ENCODE data around the gene FGD3. TPM values are rescaled to one million over a fixed set of nuclear protein-coding genes. Genes with fewer than 3 reads are reported as not detected.

FGD3 gene
- total and polyA plus RNA-seq, 4 donors = 1.6 to 6.2 (median 3.6) TPM

- Histone ChIP-seq H3K4me1 (ENCODE audit: control insufficient read depth in 4 of 4, insufficient read depth in 4 of 4, low read length in 3 of 4) (peaks cover 0 to 4% (median 2%) of the 10 kb centered on the region in 4 donors), H3K27ac (ENCODE audit: low read depth in 1 of 2, low read length in 2 of 2) (no peak overlapping the region), H3K36me3 (ENCODE audit: control insufficient read depth in 4 of 4, insufficient read depth in 3 of 4, low read depth in 1 of 4, low read length in 3 of 4) (no peaks in the 10 kb centered on the region)
Observed at GRCh38 chr9:93027750-93028149, 80.4 kb downstream of the FGD3 start.

DNA sequence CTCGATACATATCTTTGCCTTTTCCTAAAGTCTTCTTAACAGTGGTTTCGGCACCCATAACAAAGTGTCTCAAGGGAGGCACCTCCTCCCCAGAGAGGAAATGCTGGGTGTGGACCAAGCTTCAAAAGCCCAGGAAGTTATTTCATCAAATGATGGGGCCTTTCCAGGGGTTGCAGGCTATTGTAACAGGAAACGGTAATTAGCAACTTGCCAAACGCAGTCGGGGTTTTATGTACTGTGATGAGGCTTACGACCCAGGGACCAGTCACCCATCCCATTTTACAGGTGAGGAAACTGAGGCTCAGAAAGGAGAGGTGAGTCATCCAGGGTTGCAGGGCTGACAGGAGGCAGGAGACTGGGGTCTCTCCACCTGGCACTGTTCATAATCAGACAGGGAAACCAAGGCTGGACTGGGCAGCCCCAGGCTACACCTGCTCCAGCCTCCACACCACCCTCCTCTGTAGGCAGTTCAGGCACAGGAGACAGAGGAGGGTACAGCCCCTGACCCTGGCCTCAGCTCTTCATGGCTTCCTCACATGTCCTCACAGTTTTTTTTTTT lies 81.2 kb downstream of the FGD3 start:
- no peak overlapping the region for H3K9ac ChIP-seq (ENCODE audit: low read depth in 1 of 2, low read length in 2 of 2)
- H3K36me3 ChIP-seq (ENCODE audit: control insufficient read depth in 4 of 4, insufficient read depth in 3 of 4, low read depth in 1 of 4, low read length in 3 of 4) = no peaks in the 10 kb centered on the region
- TF ChIP-seq, protein P1, sequence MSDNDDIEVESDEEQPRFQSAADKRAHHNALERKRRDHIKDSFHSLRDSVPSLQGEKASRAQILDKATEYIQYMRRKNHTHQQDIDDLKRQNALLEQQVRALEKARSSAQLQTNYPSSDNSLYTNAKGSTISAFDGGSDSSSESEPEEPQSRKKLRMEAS (IDR thresholded peaks at IDR 0.05) = no peak
- TF ChIP-seq ATF3 (IDR thresholded peaks at IDR 0.05) (no peak), RXRA (IDR thresholded peaks at IDR 0.05) (no peak), NR2F2 (IDR thresholded peaks at IDR 0.05) (no peak), JUND (IDR thresholded peaks at IDR 0.05) (no peak), CTCF (IDR thresholded peaks at IDR 0.05; ENCODE audit: low read depth, low read length, missing input control) (no peak), RAD21 (IDR thresholded peaks at IDR 0.05) (no peak), HNF4G (IDR thresholded peaks at IDR 0.05) (no peak)
- TF ChIP-seq, protein P2, sequence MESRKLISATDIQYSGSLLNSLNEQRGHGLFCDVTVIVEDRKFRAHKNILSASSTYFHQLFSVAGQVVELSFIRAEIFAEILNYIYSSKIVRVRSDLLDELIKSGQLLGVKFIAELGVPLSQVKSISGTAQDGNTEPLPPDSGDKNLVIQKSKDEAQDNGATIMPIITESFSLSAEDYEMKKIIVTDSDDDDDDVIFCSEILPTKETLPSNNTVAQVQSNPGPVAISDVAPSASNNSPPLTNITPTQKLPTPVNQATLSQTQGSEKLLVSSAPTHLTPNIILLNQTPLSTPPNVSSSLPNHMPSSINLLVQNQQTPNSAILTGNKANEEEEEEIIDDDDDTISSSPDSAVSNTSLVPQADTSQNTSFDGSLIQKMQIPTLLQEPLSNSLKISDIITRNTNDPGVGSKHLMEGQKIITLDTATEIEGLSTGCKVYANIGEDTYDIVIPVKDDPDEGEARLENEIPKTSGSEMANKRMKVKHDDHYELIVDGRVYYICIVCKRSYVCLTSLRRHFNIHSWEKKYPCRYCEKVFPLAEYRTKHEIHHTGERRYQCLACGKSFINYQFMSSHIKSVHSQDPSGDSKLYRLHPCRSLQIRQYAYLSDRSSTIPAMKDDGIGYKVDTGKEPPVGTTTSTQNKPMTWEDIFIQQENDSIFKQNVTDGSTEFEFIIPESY (IDR thresholded peaks at IDR 0.05) = no peak

More at GRCh38 chr9:93027750-93028149, 80.4 kb downstream of the FGD3 start:
- Histone ChIP-seq H3K4me3 (ENCODE audit: low read depth in 1 of 3, low read length in 3 of 3) (no peak overlapping the region), H3K27me3 (ENCODE audit: control insufficient read depth in 4 of 4, insufficient read depth in 4 of 4, low read length in 3 of 4) (no peaks in the 10 kb centered on the region), H3K9me3 (ENCODE audit: control insufficient read depth in 4 of 4, low read length in 3 of 4) (no peaks in the 10 kb centered on the region), H3K9ac (ENCODE audit: low read depth in 1 of 2, low read length in 2 of 2) (no peak overlapping the region)
- no peak for TF ChIP-seq CTCF (IDR thresholded peaks at IDR 0.05; ENCODE audit: low read depth, low read length, missing input control)
- TF ChIP-seq RXRA (IDR thresholded peaks at IDR 0.05) = no peak
- TF ChIP-seq SP1 (IDR thresholded peaks at IDR 0.05) = no peak
- TF ChIP-seq EGR1 (IDR thresholded peaks at IDR 0.05; ENCODE audit: low read depth in 2 of 2) = no peak
- TF ChIP-seq, protein P2 (IDR thresholded peaks at IDR 0.05) = no peak
- TF ChIP-seq YY1 (IDR thresholded peaks at IDR 0.05) = no peak
- TF ChIP-seq HNF4G (IDR thresholded peaks at IDR 0.05) = no peak
- no peak for TF ChIP-seq HNF4A (conservative IDR thresholded peaks at IDR 0.05)
- TF ChIP-seq JUND (IDR thresholded peaks at IDR 0.05) = no peak
- TF ChIP-seq NR2F2 (IDR thresholded peaks at IDR 0.05) = no peak
- TF ChIP-seq, protein P1 (IDR thresholded peaks at IDR 0.05) = no peak
- no peak for TF ChIP-seq TAF1 (conservative IDR thresholded peaks at IDR 0.05)
- TF ChIP-seq ATF3 (IDR thresholded peaks at IDR 0.05) = no peak
- TF ChIP-seq FOXA1 (IDR thresholded peaks at IDR 0.05) = no peak
- DNase-seq (ENCODE audit: low spot score) = no peak
- 96% methylated on average over 10 of the region's 10 CpGs for WGBS

More for the DNA sequence above, 81.2 kb downstream of the FGD3 start:
- Histone ChIP-seq H3K4me3 (ENCODE audit: low read depth in 1 of 3, low read length in 3 of 3) (no peak overlapping the region), H3K27ac (ENCODE audit: low read depth in 1 of 2, low read length in 2 of 2) (no peak overlapping the region), H3K4me1 (ENCODE audit: control insufficient read depth in 4 of 4, insufficient read depth in 4 of 4, low read length in 3 of 4) (peaks cover 0 to 4% (median 2%) of the 10 kb centered on the region in 4 donors), H3K9me3 (ENCODE audit: control insufficient read depth in 4 of 4, low read length in 3 of 4) (no peaks in the 10 kb centered on the region), H3K27me3 (ENCODE audit: control insufficient read depth in 4 of 4, insufficient read depth in 4 of 4, low read length in 3 of 4) (no peaks in the 10 kb centered on the region)
- DNase-seq (ENCODE audit: low spot score) = no peak
- 60% methylated on average over 6 of the region's 6 CpGs for WGBS

All from liver (tissue), 9 donors.